Neural cell (in vitro differentiated cells): Measurements from ENCODE around the gene LRRC74B. TPM values are rescaled to one million over a fixed set of nuclear protein-coding genes. Genes with fewer than 3 reads are reported as not detected.
"Not testable (repeated sequence)": the region's sequence is repeated elsewhere in the genome, so short reads cannot be mapped to it uniquely, and the experiment has no call there.

Experiments used
- H2AFZ ChIP-seq: fragments of 200-600, 300-800 bp; sonication (generic), shearing (Covaris generic); 2 replicates; pipeline ENCODE4 v1.6.0; 2014; ENCODE audit warnings: low read depth, mild to moderate bottlenecking, antibody characterized with exemption, low read length, moderate library complexity
- H3F3A ChIP-seq: fragments of 200-600 bp; shearing (Covaris generic); 2 replicates; pipeline ENCODE4 v1.6.1; 2016; ENCODE audit warnings: mild to moderate bottlenecking, moderate library complexity, mixed read lengths, antibody characterized with exemption, low read length; ENCODE audit not compliant: insufficient read depth, poor library complexity, severe bottlenecking
- H3K27ac ChIP-seq: fragments of 200-600, 300-800 bp; sonication (generic), shearing (Covaris generic); 2 replicates; pipeline ENCODE4 v1.5.1; 2014; ENCODE audit warnings: mild to moderate bottlenecking, low read length, moderate library complexity
- H3K27me3 ChIP-seq: fragments of 300-800, 200-600 bp; sonication (generic), shearing (Covaris generic); 2 replicates; pipeline ENCODE4 v1.6.0; 2014; ENCODE audit warnings: mild to moderate bottlenecking, low read depth, low read length, moderate library complexity; ENCODE audit not compliant: insufficient read depth
- H3K36me3 ChIP-seq: fragments of 300-800, 200-600 bp; sonication (generic), shearing (Covaris generic); 2 replicates; pipeline ENCODE4 v1.5.1; 2014; ENCODE audit warnings: mild to moderate bottlenecking, antibody characterized with exemption, low read length, moderate library complexity; ENCODE audit not compliant: insufficient read depth
- H3K4me2 ChIP-seq: fragments of 300-800, 200-600 bp; sonication (generic), shearing (Covaris generic); 2 replicates; pipeline ENCODE4 v1.6.0; 2014; ENCODE audit warnings: mild to moderate bottlenecking, low read length
- H3K4me3 ChIP-seq: fragments of 300-800, 200-600 bp; sonication (generic), shearing (Covaris generic); 2 replicates; pipeline ENCODE4 v1.5.1; 2014; ENCODE audit warnings: mild to moderate bottlenecking, low read length, moderate library complexity
- H3K79me2 ChIP-seq: fragments of 200-600 bp; shearing (Covaris generic); replicated peaks from 2 replicates; pipeline ENCODE4 v1.6.0; 2014; ENCODE audit warnings: mild to moderate bottlenecking, low read length, moderate library complexity; ENCODE audit not compliant: insufficient read depth
- H3K9ac ChIP-seq: fragments of 300-800, 200-600 bp; sonication (generic), shearing (Covaris generic); 2 replicates; pipeline ENCODE4 v1.6.1; 2016; ENCODE audit warnings: mild to moderate bottlenecking, low read length, mixed read lengths
- H3K9me2 ChIP-seq: fragments of 200-600 bp; shearing (Covaris generic); 2 replicates; pipeline ENCODE4 v1.6.1; 2016; ENCODE audit warnings: mild to moderate bottlenecking, low read length, mixed read lengths; ENCODE audit not compliant: insufficient read depth
- H3K9me3 ChIP-seq: fragments of 200-600, 300-800 bp; sonication (generic), shearing (Covaris generic); 2 replicates; pipeline ENCODE4 v1.6.1; 2016; ENCODE audit warnings: mild to moderate bottlenecking, mixed run types, low read length, moderate library complexity, mixed read lengths
- H4K20me1 ChIP-seq: fragments of 200-600 bp; shearing (Covaris generic); 2 replicates; pipeline ENCODE4 v1.6.1; 2016; ENCODE audit warnings: mild to moderate bottlenecking, mixed run types; ENCODE audit not compliant: insufficient read depth
- CTCF ChIP-seq: fragments of 450-650 bp; IDR thresholded peaks from 2 replicates; pipeline ENCODE4 v1.5.1; 2014; ENCODE audit warnings: antibody characterized with exemption, mild to moderate bottlenecking, moderate library complexity; ENCODE audit not compliant: poor library complexity, severe bottlenecking
- EP300 ChIP-seq: fragments of 450-650 bp; conservative IDR thresholded peaks from 2 replicates; pipeline ENCODE4 v1.6.1; 2014; ENCODE audit warnings: antibody characterized with exemption, mild to moderate bottlenecking, moderate library complexity; ENCODE audit not compliant: poor library complexity, severe bottlenecking
- EZH2 ChIP-seq: fragments of 200-600, 300-800 bp; shearing (Covaris generic), sonication (generic); IDR thresholded peaks from 2 replicates; pipeline ENCODE4 v1.6.1; 2014; ENCODE audit warnings: antibody characterized with exemption, low read length, borderline replicate concordance, mild to moderate bottlenecking; ENCODE audit not compliant: insufficient read depth, poor library complexity, severe bottlenecking
- MXI1 ChIP-seq: fragments of 450-650 bp; conservative IDR thresholded peaks from 2 replicates; pipeline ENCODE4 v1.6.1; 2014; ENCODE audit warnings: antibody characterized with exemption, mild to moderate bottlenecking; ENCODE audit not compliant: poor library complexity, severe bottlenecking
- POLR2AphosphoS5 ChIP-seq: IDR thresholded peaks from 2 replicates; pipeline ENCODE4 v1.6.1; 2012
- RAD21 ChIP-seq: fragments of 450-650 bp; conservative IDR thresholded peaks from 2 replicates; pipeline ENCODE4 v1.6.1; 2014; ENCODE audit warnings: antibody characterized with exemption, mild to moderate bottlenecking, moderate library complexity
- REST ChIP-seq: IDR thresholded peaks from 2 replicates; pipeline ENCODE4 v1.6.1; 2012; ENCODE audit warnings: borderline replicate concordance
- SMC3 ChIP-seq: fragments of 450-650 bp; conservative IDR thresholded peaks from 2 replicates; pipeline ENCODE4 v1.6.1; 2014; ENCODE audit warnings: antibody characterized with exemption, mild to moderate bottlenecking, moderate library complexity; ENCODE audit not compliant: poor library complexity
- TAF1 ChIP-seq: IDR thresholded peaks from 2 replicates; pipeline ENCODE4 v1.6.1; 2012; ENCODE audit warnings: low read depth
- polyA plus RNA-seq: library from polyadenylated mRNA; depleted of rRNA; stranded (reverse); fragments of >200 nt; gene quantifications from 2 replicates; pipeline ENCODE4 v1.2.3, GENCODE V29; 2014

Gene LRRC74B
- polyA plus RNA-seq, 1 donor from 2014 or later: not detected

- Histone ChIP-seq H3K36me3 (no peaks in the 10 kb centered on the region), H3K27me3 (no peaks in the 10 kb centered on the region), H3K79me2 (no peaks in the 10 kb centered on the region), H3K9me2 (no peaks in the 10 kb centered on the region), H3K9ac (no peak overlapping the region), H3K27ac (no peak overlapping the region), H2AFZ (no peak overlapping the region), H3K9me3 (no peaks in the 10 kb centered on the region), H3K4me2 (no peak overlapping the region), H3K4me3 (no peak overlapping the region), H4K20me1 (no peaks in the 10 kb centered on the region), H3F3A (no peaks in the 10 kb centered on the region)
- TF ChIP-seq RAD21 (no peak), EP300 (no peak), SMC3 (no peak), CTCF (no peak), REST (no peak), TAF1 (no peak), EZH2 (no peak), POLR2AphosphoS5 (no peak), MXI1 (no peak)
These were observed 2.0 kb downstream of the LRRC74B start for GRCh38 chr22:21047730-21048129.

GRCh38 chr22:21048448-21048847 lies 2.7 kb downstream of the LRRC74B start:
- H3K9me2 ChIP-seq, H3K27ac ChIP-seq, H3K9me3 ChIP-seq, H3K27me3 ChIP-seq, H3K9ac ChIP-seq, H2AFZ ChIP-seq, H3K36me3 ChIP-seq, H3K4me3 ChIP-seq, H3K79me2 ChIP-seq, H3F3A ChIP-seq, H3K4me2 ChIP-seq, H4K20me1 ChIP-seq: not testable (repeated sequence)

DNA sequence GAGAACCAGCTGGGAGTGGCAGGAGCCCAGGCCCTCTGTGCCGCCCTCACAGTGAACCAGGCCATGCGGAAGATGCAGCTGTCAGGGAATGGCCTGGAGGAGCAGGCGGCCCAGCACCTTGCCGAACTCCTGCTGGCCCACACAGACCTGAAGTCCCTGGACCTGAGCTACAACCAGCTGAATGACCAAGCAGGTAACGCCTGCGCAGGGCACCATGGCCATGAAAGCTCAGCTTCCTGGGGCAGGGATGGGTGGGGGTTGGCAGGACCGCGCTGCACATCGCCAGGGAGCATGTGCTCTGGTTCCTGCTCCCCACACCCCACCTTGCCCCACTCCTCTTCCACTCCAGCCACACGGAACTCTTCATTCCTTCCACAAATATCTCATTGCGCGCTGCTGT lies 3.2 kb downstream of the LRRC74B start:
- not testable (repeated sequence) for H2AFZ ChIP-seq, H3K9me3 ChIP-seq, H3K9ac ChIP-seq, H3K36me3 ChIP-seq, H3K4me3 ChIP-seq, H3K79me2 ChIP-seq, H3K4me2 ChIP-seq, H4K20me1 ChIP-seq, H3K9me2 ChIP-seq, H3K27me3 ChIP-seq, H3F3A ChIP-seq, H3K27ac ChIP-seq
